Caco-2 (cell line): ENCODE data around the gene ADCY6. TPM values are rescaled to one million over a fixed set of nuclear protein-coding genes. Genes with fewer than 3 reads are reported as not detected.

Experiments used
- BruUV-seq: library from RNA; stranded (reverse); fragments of 400-500 nt; replicated peaks from 2 replicates; lab custom pipeline; 2021; lab: Mats Ljungman, UMichigan
- CTCF ChIA-PET: fragments of 300-600 bp; sonication (Branson Sonifier 250); formaldehyde crosslinking; loops from one replicate; lab custom pipeline; 2022; ENCODE audit warnings: antibody characterized with exemption; lab: Charles Lee
- POLR2A ChIA-PET: fragments of 300-600 bp; sonication (Branson Sonifier 250); formaldehyde crosslinking; loops from one replicate; lab custom pipeline; 2022; ENCODE audit warnings: antibody characterized with exemption; lab: Charles Lee
- DNase-seq, 2 experiments: peaks; one replicate each; pipeline versions ENCODE4 v3.0.0 to v3.0.0-alpha.2; 2020 to 2022
- H3K27me3 ChIP-seq: replicated peaks from 2 replicates; pipeline ENCODE4 v1.6.0; 2011; ENCODE audit warnings: low read length; ENCODE audit not compliant: control insufficient read depth, insufficient read depth
- H3K36me3 ChIP-seq: 2 replicates; pipeline ENCODE4 v1.5.1; 2011; ENCODE audit warnings: low read length; ENCODE audit not compliant: control insufficient read depth, insufficient read depth
- H3K4me1 ChIP-seq: fragments of 250-450 bp; sonication (Bioruptor Pico); 2 replicates; pipeline ENCODE4 v1.5.1; 2020; ENCODE audit warnings: mild to moderate bottlenecking
- H3K4me3 ChIP-seq: 2 replicates; pipeline ENCODE4 v1.5.1; 2011; ENCODE audit warnings: low read depth, mild to moderate bottlenecking, control low read depth, low read length
- H3K9me3 ChIP-seq: fragments of 250-450 bp; sonication (Bioruptor Pico); 2 replicates; pipeline ENCODE4 v1.5.1; 2020; ENCODE audit warnings: mild to moderate bottlenecking, moderate library complexity
- H3K27ac Mint-ChIP-seq: one replicate; pipeline ENCODE4 v1.8.0; 2022; ENCODE audit warnings: mixed read lengths; ENCODE audit not compliant: unreplicated experiment
- H3K27me3 Mint-ChIP-seq: one replicate; pipeline ENCODE4 v1.8.0; 2022; ENCODE audit warnings: mixed read lengths; ENCODE audit not compliant: insufficient read depth, unreplicated experiment
- H3K36me3 Mint-ChIP-seq: one replicate; pipeline ENCODE4 v1.8.0; 2022; ENCODE audit warnings: mild to moderate bottlenecking, mixed read lengths; ENCODE audit not compliant: insufficient read depth, unreplicated experiment
- H3K4me1 Mint-ChIP-seq: one replicate; pipeline ENCODE4 v1.8.0; 2022; ENCODE audit warnings: low read depth, mixed read lengths; ENCODE audit not compliant: unreplicated experiment
- H3K4me3 Mint-ChIP-seq: one replicate; pipeline ENCODE4 v1.8.0; 2022; ENCODE audit warnings: mild to moderate bottlenecking, moderate library complexity, mixed read lengths; ENCODE audit not compliant: unreplicated experiment
- H3K9me3 Mint-ChIP-seq: one replicate; pipeline ENCODE4 v1.8.0; 2022; ENCODE audit warnings: mixed read lengths; ENCODE audit not compliant: unreplicated experiment
- CTCF ChIP-seq, 2 experiments: fragments of 200-600 bp in 1 of 2; IDR thresholded peaks; 1 replicate in 1 of 2; 2 replicates in 1 of 2; pipeline versions ENCODE4 v1.5.1 to v1.8.0; 2011 to 2022; ENCODE audit warnings: antibody characterized with exemption in 1 of 2, control low read depth in 1 of 2, inconsistent platforms in 1 of 2, low read depth in 1 of 2, low read length in 1 of 2, mild to moderate bottlenecking in 1 of 2, moderate library complexity in 1 of 2; ENCODE audit not compliant: insufficient read depth in 1 of 2, severe bottlenecking in 1 of 2, unreplicated experiment in 1 of 2
- intact Hi-C: fragments of 100-400 bp; cut with micrococcal nuclease; formaldehyde crosslinking; loops from one replicate; pipeline ENCODE4 v1.10.0; 2022; ENCODE audit not compliant: unreplicated experiment
- total RNA-seq: library from RNA; stranded (reverse); gene quantifications from 2 replicates; pipeline ENCODE4 v1.2.3, GENCODE V29; 2022

ADCY6 gene
- total RNA-seq, 1 experiment from 2014 or later: 89.8 TPM

- ChIA-PET CTCF (interaction anchor here (0.6 to 1.1 kb wide), 3 partner anchors 52 to 123 kb away, joined by 3 to 5 read pairs (median 3); no protein-coding TSS in a partner anchor), POLR2A (no interaction called here)
- Mint-ChIP-seq H3K27me3 (no peaks in the 10 kb centered on the region), H3K9me3 (no peaks in the 10 kb centered on the region), H3K4me3 (no peak overlapping the region), H3K36me3 (peaks cover 6% of the 10 kb centered on the region), H3K27ac (no peak overlapping the region), H3K4me1 (no peaks in the 10 kb centered on the region)
- peaks cover 3% of the 10 kb centered on the region; the same call in 1 of the 2 replicates for H3K4me1 ChIP-seq
- no peaks in the 10 kb centered on the region for H3K9me3 ChIP-seq
- no peak for TF ChIP-seq CTCF (IDR thresholded peaks at IDR 0.05; ENCODE audit: insufficient read depth in 1 of 2, low read depth in 1 of 2, low read length in 1 of 2, severe bottlenecking in 1 of 2, unreplicated experiment in 1 of 2)
- no peak overlapping the region for H3K4me3 ChIP-seq
- no peak for DNase-seq
- no TSS peak for BruUV-seq
- no peaks in the 10 kb centered on the region for H3K36me3 ChIP-seq
- intact Hi-C loops: no loop called here
- H3K27me3 ChIP-seq: no peaks in the 10 kb centered on the region
These were observed 12.1 kb upstream of the ADCY6 start for GRCh38 chr12:48800971-48801370.

- H3K27me3 Mint-ChIP-seq: no peaks in the 10 kb centered on the region
These were observed 11.6 kb upstream of the ADCY6 start for GRCh38 chr12:48800457-48800856.

GRCh38 chr12:48796976-48797375 is 8.1 kb upstream of the ADCY6 start:
- CTCF ChIA-PET: interaction anchor here (0.5 to 4.3 kb wide), 4 partner anchors 18 to 466 kb away, joined by 3 to 148 read pairs (median 10); no protein-coding TSS in a partner anchor
- BruUV-seq: no TSS peak
- TF ChIP-seq CTCF (IDR thresholded peaks at IDR 0.05; ENCODE audit: insufficient read depth in 1 of 2, low read depth in 1 of 2, low read length in 1 of 2, severe bottlenecking in 1 of 2, unreplicated experiment in 1 of 2): no peak

More at GRCh38 chr12:48800457-48800856, 11.6 kb upstream of the ADCY6 start:
- H3K27ac Mint-ChIP-seq: no peak overlapping the region
- Histone ChIP-seq H3K9me3 (no peaks in the 10 kb centered on the region), H3K4me1 (peaks cover 6% of the 10 kb centered on the region), H3K27me3 (no peaks in the 10 kb centered on the region), H3K4me3 (no peak overlapping the region), H3K36me3 (no peaks in the 10 kb centered on the region)
- no peaks in the 10 kb centered on the region for H3K9me3 Mint-ChIP-seq
- ChIA-PET CTCF (interaction anchor here (1.1 kb wide), 1 partner anchor 122 kb away, joined by 3 read pairs; no protein-coding TSS in a partner anchor), POLR2A (interaction anchor here (0.6 to 0.7 kb wide), 2 partner anchors 11 to 21 kb away, joined by 3 to 4 read pairs; no protein-coding TSS in a partner anchor)
- no peaks in the 10 kb centered on the region for H3K4me1 Mint-ChIP-seq
- no peak for DNase-seq
- intact Hi-C loops: no loop called here
- peaks cover 6% of the 10 kb centered on the region for H3K36me3 Mint-ChIP-seq
- H3K4me3 Mint-ChIP-seq: no peak overlapping the region
- BruUV-seq: no TSS peak
- no peak for TF ChIP-seq CTCF (IDR thresholded peaks at IDR 0.05; ENCODE audit: insufficient read depth in 1 of 2, low read depth in 1 of 2, low read length in 1 of 2, severe bottlenecking in 1 of 2, unreplicated experiment in 1 of 2)

More at GRCh38 chr12:48796976-48797375, 8.1 kb upstream of the ADCY6 start:
- Histone ChIP-seq H3K4me3 (no peak overlapping the region), H3K4me1 (peaks cover 25% of the 10 kb centered on the region), H3K36me3 (no peaks in the 10 kb centered on the region), H3K9me3 (no peaks in the 10 kb centered on the region), H3K27me3 (no peaks in the 10 kb centered on the region)
- peaks cover 6% of the 10 kb centered on the region for H3K36me3 Mint-ChIP-seq
- peaks cover 9% of the 10 kb centered on the region for H3K4me1 Mint-ChIP-seq
- H3K9me3 Mint-ChIP-seq: no peaks in the 10 kb centered on the region
- DNase-seq: no peak
- intact Hi-C loops: loop anchor here (1.0 to 2.0 kb wide), 2 partner anchors 39 to 254 kb away; no protein-coding TSS in a partner anchor
- POLR2A ChIA-PET: no interaction called here
- no peak overlapping the region for H3K4me3 Mint-ChIP-seq
- no peak overlapping the region for H3K27ac Mint-ChIP-seq
- H3K27me3 Mint-ChIP-seq: no peaks in the 10 kb centered on the region
